Neural cell (in vitro differentiated cells): ENCODE measurements around the gene MUC21. TPM values are rescaled to one million over a fixed set of nuclear protein-coding genes. Genes with fewer than 3 reads are reported as not detected.

Experiments
- H2AFZ ChIP-seq: fragments of 200-600, 300-800 bp; sonication (generic), shearing (Covaris generic); 2 replicates; pipeline ENCODE4 v1.6.0; 2014; ENCODE audit warnings: low read depth, mild to moderate bottlenecking, antibody characterized with exemption, low read length, moderate library complexity
- H3F3A ChIP-seq: fragments of 200-600 bp; shearing (Covaris generic); 2 replicates; pipeline ENCODE4 v1.6.1; 2016; ENCODE audit warnings: mild to moderate bottlenecking, moderate library complexity, mixed read lengths, antibody characterized with exemption, low read length; ENCODE audit not compliant: insufficient read depth, poor library complexity, severe bottlenecking
- H3K27ac ChIP-seq: fragments of 200-600, 300-800 bp; sonication (generic), shearing (Covaris generic); 2 replicates; pipeline ENCODE4 v1.5.1; 2014; ENCODE audit warnings: mild to moderate bottlenecking, low read length, moderate library complexity
- H3K27me3 ChIP-seq: fragments of 300-800, 200-600 bp; sonication (generic), shearing (Covaris generic); 2 replicates; pipeline ENCODE4 v1.6.0; 2014; ENCODE audit warnings: mild to moderate bottlenecking, low read depth, low read length, moderate library complexity; ENCODE audit not compliant: insufficient read depth
- H3K36me3 ChIP-seq: fragments of 300-800, 200-600 bp; sonication (generic), shearing (Covaris generic); 2 replicates; pipeline ENCODE4 v1.5.1; 2014; ENCODE audit warnings: mild to moderate bottlenecking, antibody characterized with exemption, low read length, moderate library complexity; ENCODE audit not compliant: insufficient read depth
- H3K4me2 ChIP-seq: fragments of 300-800, 200-600 bp; sonication (generic), shearing (Covaris generic); 2 replicates; pipeline ENCODE4 v1.6.0; 2014; ENCODE audit warnings: mild to moderate bottlenecking, low read length
- H3K4me3 ChIP-seq: fragments of 300-800, 200-600 bp; sonication (generic), shearing (Covaris generic); 2 replicates; pipeline ENCODE4 v1.5.1; 2014; ENCODE audit warnings: mild to moderate bottlenecking, low read length, moderate library complexity
- H3K79me2 ChIP-seq: fragments of 200-600 bp; shearing (Covaris generic); replicated peaks from 2 replicates; pipeline ENCODE4 v1.6.0; 2014; ENCODE audit warnings: mild to moderate bottlenecking, low read length, moderate library complexity; ENCODE audit not compliant: insufficient read depth
- H3K9ac ChIP-seq: fragments of 300-800, 200-600 bp; sonication (generic), shearing (Covaris generic); 2 replicates; pipeline ENCODE4 v1.6.1; 2016; ENCODE audit warnings: mild to moderate bottlenecking, low read length, mixed read lengths
- H3K9me2 ChIP-seq: fragments of 200-600 bp; shearing (Covaris generic); 2 replicates; pipeline ENCODE4 v1.6.1; 2016; ENCODE audit warnings: mild to moderate bottlenecking, low read length, mixed read lengths; ENCODE audit not compliant: insufficient read depth
- H3K9me3 ChIP-seq: fragments of 200-600, 300-800 bp; sonication (generic), shearing (Covaris generic); 2 replicates; pipeline ENCODE4 v1.6.1; 2016; ENCODE audit warnings: mild to moderate bottlenecking, mixed run types, low read length, moderate library complexity, mixed read lengths
- H4K20me1 ChIP-seq: fragments of 200-600 bp; shearing (Covaris generic); 2 replicates; pipeline ENCODE4 v1.6.1; 2016; ENCODE audit warnings: mild to moderate bottlenecking, mixed run types; ENCODE audit not compliant: insufficient read depth
- EP300 ChIP-seq: fragments of 450-650 bp; conservative IDR thresholded peaks from 2 replicates; pipeline ENCODE4 v1.6.1; 2014; ENCODE audit warnings: antibody characterized with exemption, mild to moderate bottlenecking, moderate library complexity; ENCODE audit not compliant: poor library complexity, severe bottlenecking
- MXI1 ChIP-seq: fragments of 450-650 bp; conservative IDR thresholded peaks from 2 replicates; pipeline ENCODE4 v1.6.1; 2014; ENCODE audit warnings: antibody characterized with exemption, mild to moderate bottlenecking; ENCODE audit not compliant: poor library complexity, severe bottlenecking
- RAD21 ChIP-seq: fragments of 450-650 bp; conservative IDR thresholded peaks from 2 replicates; pipeline ENCODE4 v1.6.1; 2014; ENCODE audit warnings: antibody characterized with exemption, mild to moderate bottlenecking, moderate library complexity
- SMC3 ChIP-seq: fragments of 450-650 bp; conservative IDR thresholded peaks from 2 replicates; pipeline ENCODE4 v1.6.1; 2014; ENCODE audit warnings: antibody characterized with exemption, mild to moderate bottlenecking, moderate library complexity; ENCODE audit not compliant: poor library complexity
- TAF1 ChIP-seq: IDR thresholded peaks from 2 replicates; pipeline ENCODE4 v1.6.1; 2012; ENCODE audit warnings: low read depth
- polyA plus RNA-seq: library from polyadenylated mRNA; depleted of rRNA; stranded (reverse); fragments of >200 nt; gene quantifications from 2 replicates; pipeline ENCODE4 v1.2.3, GENCODE V29; 2014
- TF ChIP-seq, protein P1 (sequence below): IDR thresholded peaks from 2 replicates; pipeline ENCODE4 v1.6.1; 2012; ENCODE audit warnings: borderline replicate concordance
- TF ChIP-seq, protein P2 (sequence below): fragments of 450-650 bp; IDR thresholded peaks from 2 replicates; pipeline ENCODE4 v1.5.1; 2014; ENCODE audit warnings: antibody characterized with exemption, mild to moderate bottlenecking, moderate library complexity; ENCODE audit not compliant: poor library complexity, severe bottlenecking

The MUC21 gene
- polyA plus RNA-seq, 1 donor from 2014 or later = not detected

DNA sequence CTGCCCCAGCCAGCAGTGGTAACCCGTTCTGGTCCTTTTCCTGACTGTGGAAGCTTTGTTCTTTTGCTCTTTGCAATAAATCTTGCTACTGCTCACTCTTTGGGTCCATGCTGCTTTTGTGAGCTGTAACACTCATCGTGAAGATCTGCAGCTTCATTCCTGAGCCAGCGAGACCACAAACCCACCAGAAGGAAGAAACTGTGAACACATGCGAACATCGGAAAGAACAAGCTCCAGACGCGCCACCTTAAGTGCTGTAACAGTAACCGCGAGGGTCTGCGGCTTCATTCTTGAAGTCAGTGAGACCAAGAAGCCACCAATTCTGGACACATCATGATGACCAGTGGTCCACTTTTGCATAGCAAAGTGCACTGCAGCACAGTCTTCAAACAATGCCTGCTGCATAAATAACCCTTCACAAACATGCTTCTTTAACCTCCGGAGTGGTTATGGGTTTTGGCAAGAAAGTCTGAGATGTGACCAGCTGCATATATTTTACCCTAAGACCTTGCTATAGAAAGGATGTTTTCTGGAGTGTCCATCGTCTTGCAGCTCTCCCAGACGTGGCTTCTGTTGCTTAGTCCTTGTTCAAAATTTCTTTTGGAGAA lies 17.9 kb downstream of the MUC21 start:
- H3K27me3 ChIP-seq = no peaks in the 10 kb centered on the region
- no peak overlapping the region for H2AFZ ChIP-seq
- no peaks in the 10 kb centered on the region for H3K36me3 ChIP-seq
- H3F3A ChIP-seq = no peaks in the 10 kb centered on the region
- H3K9me2 ChIP-seq = no peaks in the 10 kb centered on the region
- H3K9ac ChIP-seq = no peak overlapping the region
- H4K20me1 ChIP-seq = no peaks in the 10 kb centered on the region
- H3K4me3 ChIP-seq = no peak overlapping the region
- no peak overlapping the region for H3K27ac ChIP-seq
- H3K4me2 ChIP-seq = no peak overlapping the region
- no peaks in the 10 kb centered on the region for H3K9me3 ChIP-seq
- H3K79me2 ChIP-seq = no peaks in the 10 kb centered on the region
- no peak for TF ChIP-seq MXI1
- TF ChIP-seq, protein P1, sequence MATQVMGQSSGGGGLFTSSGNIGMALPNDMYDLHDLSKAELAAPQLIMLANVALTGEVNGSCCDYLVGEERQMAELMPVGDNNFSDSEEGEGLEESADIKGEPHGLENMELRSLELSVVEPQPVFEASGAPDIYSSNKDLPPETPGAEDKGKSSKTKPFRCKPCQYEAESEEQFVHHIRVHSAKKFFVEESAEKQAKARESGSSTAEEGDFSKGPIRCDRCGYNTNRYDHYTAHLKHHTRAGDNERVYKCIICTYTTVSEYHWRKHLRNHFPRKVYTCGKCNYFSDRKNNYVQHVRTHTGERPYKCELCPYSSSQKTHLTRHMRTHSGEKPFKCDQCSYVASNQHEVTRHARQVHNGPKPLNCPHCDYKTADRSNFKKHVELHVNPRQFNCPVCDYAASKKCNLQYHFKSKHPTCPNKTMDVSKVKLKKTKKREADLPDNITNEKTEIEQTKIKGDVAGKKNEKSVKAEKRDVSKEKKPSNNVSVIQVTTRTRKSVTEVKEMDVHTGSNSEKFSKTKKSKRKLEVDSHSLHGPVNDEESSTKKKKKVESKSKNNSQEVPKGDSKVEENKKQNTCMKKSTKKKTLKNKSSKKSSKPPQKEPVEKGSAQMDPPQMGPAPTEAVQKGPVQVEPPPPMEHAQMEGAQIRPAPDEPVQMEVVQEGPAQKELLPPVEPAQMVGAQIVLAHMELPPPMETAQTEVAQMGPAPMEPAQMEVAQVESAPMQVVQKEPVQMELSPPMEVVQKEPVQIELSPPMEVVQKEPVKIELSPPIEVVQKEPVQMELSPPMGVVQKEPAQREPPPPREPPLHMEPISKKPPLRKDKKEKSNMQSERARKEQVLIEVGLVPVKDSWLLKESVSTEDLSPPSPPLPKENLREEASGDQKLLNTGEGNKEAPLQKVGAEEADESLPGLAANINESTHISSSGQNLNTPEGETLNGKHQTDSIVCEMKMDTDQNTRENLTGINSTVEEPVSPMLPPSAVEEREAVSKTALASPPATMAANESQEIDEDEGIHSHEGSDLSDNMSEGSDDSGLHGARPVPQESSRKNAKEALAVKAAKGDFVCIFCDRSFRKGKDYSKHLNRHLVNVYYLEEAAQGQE = no peak

DNA sequence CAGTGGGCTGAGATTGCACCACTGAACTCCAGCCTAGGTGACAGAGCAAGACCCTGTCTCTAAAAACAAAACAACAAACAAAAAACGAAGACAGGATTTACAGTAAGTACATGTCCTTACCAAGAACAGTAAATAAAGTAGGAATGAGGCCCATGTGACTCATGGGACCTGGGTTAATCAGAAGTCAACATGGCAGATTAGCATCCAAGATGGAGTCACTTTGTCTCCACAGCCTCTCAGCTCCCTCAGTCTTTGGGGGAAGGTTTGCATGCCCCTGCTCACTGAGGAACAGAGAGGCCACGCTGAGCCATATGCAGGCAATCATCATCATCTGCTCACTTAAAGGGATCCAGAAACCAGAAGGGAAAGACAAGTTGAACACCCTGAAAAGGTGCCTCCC lies 19.0 kb downstream of the MUC21 start:
- H3K79me2 ChIP-seq = no peaks in the 10 kb centered on the region
- H3K9ac ChIP-seq = no peak overlapping the region
- H4K20me1 ChIP-seq = no peaks in the 10 kb centered on the region
- H3K27me3 ChIP-seq = no peaks in the 10 kb centered on the region
- no peaks in the 10 kb centered on the region for H3K36me3 ChIP-seq
- TF ChIP-seq, protein P1 = no peak
- TF ChIP-seq EP300 (no peak), SMC3 (no peak)
- no peaks in the 10 kb centered on the region for H3K9me2 ChIP-seq
- H3K27ac ChIP-seq = no peak overlapping the region
- no peak overlapping the region for H3K4me3 ChIP-seq
- no peaks in the 10 kb centered on the region for H3F3A ChIP-seq
- H2AFZ ChIP-seq = no peak overlapping the region
- H3K4me2 ChIP-seq = no peak overlapping the region
- H3K9me3 ChIP-seq = no peaks in the 10 kb centered on the region

DNA sequence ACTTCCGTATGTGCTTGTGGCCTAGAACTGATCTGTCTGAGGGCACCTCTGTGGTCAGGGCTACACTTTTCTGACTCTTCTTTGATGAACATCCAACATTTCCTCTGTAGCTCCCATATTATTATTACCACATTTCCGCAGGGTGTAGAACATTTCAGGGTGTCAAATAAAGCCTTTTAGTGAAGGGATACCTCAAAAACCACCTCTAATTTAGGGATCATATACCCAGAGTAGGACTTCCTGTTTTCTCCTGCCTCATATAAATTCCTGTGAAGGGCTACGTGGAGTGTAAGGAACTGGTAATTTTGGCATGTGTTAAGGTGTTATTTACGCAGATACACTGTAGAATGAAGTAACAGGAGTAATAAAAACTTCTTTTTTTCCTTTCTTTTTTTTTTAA lies 21.3 kb downstream of the MUC21 start:
- TF ChIP-seq, protein P1 = no peak
- no peak for TF ChIP-seq SMC3
- no peak for TF ChIP-seq EP300
- TF ChIP-seq, protein P2, sequence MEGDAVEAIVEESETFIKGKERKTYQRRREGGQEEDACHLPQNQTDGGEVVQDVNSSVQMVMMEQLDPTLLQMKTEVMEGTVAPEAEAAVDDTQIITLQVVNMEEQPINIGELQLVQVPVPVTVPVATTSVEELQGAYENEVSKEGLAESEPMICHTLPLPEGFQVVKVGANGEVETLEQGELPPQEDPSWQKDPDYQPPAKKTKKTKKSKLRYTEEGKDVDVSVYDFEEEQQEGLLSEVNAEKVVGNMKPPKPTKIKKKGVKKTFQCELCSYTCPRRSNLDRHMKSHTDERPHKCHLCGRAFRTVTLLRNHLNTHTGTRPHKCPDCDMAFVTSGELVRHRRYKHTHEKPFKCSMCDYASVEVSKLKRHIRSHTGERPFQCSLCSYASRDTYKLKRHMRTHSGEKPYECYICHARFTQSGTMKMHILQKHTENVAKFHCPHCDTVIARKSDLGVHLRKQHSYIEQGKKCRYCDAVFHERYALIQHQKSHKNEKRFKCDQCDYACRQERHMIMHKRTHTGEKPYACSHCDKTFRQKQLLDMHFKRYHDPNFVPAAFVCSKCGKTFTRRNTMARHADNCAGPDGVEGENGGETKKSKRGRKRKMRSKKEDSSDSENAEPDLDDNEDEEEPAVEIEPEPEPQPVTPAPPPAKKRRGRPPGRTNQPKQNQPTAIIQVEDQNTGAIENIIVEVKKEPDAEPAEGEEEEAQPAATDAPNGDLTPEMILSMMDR = no peak
- no peak for TF ChIP-seq RAD21
- TF ChIP-seq TAF1 = no peak
- no peak overlapping the region for H3K4me2 ChIP-seq
- no peak overlapping the region for H3K9ac ChIP-seq
- H3K36me3 ChIP-seq = no peaks in the 10 kb centered on the region
- H3K4me3 ChIP-seq = no peak overlapping the region
- H3K27ac ChIP-seq = no peak overlapping the region
- H4K20me1 ChIP-seq = no peaks in the 10 kb centered on the region
- no peaks in the 10 kb centered on the region for H3K27me3 ChIP-seq
- no peaks in the 10 kb centered on the region for H3F3A ChIP-seq
- H3K79me2 ChIP-seq = no peaks in the 10 kb centered on the region
- H2AFZ ChIP-seq = no peak overlapping the region
- no peaks in the 10 kb centered on the region for H3K9me3 ChIP-seq
- H3K9me2 ChIP-seq = no peaks in the 10 kb centered on the region
